HG03521 (cell line): ENCODE data around the gene PIGU.
A peak's percentile ranks its signal among the peaks of the same experiment; 100 is the strongest.

Experiments used
- ATAC-seq: cut with Tn5 transposase; IDR thresholded peaks from one replicate; pipeline ENCODE4 v1.9.1; 2021; ENCODE audit warnings: mild to moderate bottlenecking, moderate library complexity; ENCODE audit not compliant: unreplicated experiment

The PIGU gene

DNA sequence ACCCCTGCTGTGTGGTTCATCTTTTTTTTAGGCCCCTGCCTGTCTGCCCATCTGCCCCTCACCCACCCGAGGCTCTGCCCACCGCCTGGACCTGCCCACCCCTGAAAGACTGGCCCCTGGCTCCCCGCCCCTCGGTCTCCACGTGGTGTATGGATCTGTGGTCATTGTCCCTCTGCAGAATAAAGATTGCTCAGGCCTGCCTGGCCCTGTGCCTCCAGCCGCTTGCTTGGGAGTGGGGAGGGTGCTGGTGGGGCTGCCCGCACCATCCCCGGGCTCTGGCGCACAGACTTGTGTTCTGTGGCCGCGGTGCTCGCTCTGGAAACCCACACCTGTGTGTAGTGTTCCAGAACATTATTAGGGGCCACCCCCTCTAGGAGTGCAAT lies 116.8 kb downstream of the PIGU start:
- ATAC-seq = no peak

- no peak for ATAC-seq
These were observed 117.4 kb downstream of the PIGU start for GRCh38 chr20:34559311-34560140.

DNA sequence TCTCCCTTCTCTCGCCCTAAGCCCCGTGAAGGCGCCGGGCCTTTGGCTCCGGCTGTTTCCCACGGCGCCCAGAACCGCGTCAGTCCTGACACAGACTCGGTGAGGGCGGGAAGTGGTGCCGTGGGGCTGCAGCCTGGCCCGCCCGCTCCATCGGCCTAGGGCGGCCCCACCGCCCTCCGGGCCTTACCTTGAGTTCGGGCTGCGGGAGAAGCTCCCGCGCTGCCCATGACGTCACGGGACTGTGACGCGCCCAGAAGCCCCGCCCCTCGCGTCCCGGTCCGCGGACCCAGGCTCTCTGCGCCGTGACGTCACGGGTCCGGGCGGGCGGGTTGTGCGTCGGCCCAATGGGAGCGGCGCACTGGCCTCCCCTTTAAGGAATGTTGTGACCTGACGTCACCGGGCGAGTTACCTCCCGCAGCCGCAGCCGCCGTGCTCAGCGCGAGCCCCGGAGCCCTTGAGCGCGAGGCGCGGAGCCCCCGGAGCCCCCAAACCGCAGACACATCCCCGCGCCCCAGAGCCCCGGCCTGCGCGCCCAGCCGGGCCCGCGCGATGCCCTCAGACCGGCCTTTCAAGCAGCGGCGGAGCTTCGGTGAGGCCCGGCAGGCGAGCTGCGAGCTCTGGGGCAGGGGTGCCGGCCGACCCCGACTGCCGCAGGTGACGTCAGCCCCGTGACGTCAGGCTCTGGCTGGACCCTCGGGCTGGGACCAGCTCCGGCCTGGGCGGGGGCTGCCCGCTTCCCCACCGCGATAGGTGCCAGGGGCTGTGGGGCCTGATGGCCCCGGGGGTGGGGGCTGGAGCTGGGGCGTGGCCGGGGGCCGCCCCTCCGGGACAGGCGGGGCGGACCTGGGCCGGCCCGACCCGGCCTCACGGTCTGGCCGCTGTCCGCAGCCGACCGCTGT lies 118.3 kb downstream of the PIGU start, which contains the start of gene MAP1LC3A:
Gene MAP1LC3A, plus strand, starts transcription at position 399 of the 899 bp plus-strand sequence. Its CDS starts 151 bp downstream, at position 550.
- peak; percentile 60 for ATAC-seq

- ATAC-seq = no peak
These were observed 119.0 kb downstream of the PIGU start for GRCh38 chr20:34557936-34558319.

DNA sequence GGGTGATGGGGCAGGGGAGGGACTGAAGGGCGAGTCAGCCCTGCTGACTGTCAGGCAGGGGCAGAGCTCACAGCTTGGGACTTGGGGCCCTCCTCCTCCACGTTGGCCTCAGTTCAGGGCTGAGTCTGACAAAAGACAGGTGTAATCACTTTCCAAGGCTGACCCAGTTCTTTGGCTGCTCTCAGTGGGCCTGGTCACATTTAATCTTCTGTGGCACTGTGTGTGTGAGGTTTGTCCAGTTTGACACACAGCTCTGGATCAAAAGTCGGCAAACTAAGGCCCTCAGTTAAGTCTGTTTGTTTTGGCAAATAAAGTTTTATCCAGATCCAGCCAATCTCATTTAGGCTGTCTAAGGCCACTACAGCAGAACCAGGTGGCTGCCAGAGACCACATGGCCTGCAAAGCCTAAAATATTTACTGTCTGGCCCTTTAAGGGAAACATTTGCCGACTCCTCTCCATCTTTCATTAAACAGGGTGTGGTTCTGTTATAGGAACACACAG lies 123.5 kb downstream of the PIGU start:
- ATAC-seq = no peak

GRCh38 chr20:34552569-34552968 lies 124.3 kb downstream of the PIGU start:
- ATAC-seq = no peak

DNA sequence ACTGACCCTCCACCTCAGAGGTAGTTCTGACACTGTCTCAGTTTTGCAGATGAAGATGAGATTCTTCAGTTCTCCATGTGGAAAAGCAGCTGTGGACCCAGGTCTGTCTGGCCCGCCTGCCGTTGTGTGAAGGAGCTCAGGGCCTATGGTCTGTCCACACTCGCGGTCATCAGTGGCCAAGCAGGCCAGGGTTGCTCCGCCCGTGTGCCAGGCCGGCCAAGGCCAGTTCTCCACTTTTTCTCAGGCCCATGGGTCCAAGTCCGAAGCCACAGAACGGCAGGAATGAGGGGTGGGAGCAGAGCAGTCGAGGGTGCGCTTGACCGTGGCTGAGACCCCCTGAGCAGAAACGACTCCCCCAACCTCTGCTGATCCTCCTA lies 127.0 kb downstream of the PIGU start:
- no peak for ATAC-seq

DNA sequence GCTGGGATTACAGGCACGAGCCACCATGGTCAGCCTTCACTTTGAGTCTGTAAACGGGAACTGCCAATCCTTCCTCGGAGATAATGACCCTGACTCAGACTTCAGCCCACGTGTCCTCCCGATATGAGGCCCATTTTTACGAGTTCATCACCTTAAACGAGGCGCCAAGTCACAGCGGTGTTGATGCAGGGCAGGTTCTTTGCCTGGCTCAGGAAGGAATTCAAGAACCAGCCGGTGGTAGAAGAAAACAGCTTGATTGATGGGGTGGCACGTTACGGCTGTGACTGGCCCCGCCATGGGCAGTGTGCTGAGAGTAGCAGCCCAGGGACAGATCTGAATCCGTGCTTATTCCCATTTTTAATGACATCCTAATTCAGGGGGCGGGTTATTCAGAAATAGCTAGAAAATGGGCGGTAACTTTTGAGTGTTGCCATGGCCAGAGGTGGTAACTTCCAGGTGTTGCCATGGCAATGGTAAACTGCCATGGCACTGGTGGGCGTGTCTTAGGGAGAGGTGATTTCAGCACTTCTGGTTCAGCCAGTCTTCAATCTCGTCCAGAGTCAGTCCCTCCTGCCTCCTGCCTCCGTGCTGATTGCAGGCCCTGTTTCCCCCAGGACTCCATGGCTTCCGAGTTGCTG lies 127.5 kb downstream of the PIGU start:
- ATAC-seq = no peak

DNA sequence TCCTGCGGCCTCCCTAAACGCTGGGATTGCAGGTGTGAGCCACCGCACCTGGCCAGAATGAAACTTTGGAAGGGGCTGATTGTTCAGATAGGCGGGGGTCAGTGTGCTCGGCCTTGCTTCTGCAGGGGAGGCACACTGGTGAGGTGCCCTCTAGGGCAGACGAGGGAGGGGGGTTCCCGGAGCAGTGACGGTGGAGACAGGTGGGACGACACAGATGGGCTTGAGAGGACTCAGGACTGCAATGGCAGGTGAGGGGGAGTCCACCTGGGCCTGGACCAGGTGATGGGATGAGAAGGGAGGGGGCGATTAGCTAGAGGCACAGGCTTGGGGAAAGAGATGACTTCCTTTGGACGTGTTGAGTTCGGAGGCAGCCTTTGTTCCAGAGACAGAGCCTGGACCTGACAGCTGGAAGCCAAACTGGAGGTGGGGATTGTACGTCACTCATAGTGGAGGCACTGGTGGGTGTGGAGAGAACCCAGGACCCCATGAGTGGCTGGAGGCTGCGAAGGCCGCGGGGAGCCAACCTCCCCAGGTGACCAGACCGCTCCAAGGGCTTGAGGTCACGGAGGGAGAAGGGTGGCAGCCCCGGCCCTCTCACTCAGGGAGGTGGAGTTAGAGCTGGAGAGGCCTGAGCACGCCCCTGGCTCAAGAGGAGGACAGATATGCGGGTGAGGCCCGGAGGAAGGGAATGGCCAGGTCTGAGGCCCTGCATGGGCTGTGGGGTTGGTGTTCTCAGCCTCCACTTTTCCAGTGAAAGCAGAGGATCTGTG lies 128.9 kb downstream of the PIGU start:
- ATAC-seq = no peak

DNA sequence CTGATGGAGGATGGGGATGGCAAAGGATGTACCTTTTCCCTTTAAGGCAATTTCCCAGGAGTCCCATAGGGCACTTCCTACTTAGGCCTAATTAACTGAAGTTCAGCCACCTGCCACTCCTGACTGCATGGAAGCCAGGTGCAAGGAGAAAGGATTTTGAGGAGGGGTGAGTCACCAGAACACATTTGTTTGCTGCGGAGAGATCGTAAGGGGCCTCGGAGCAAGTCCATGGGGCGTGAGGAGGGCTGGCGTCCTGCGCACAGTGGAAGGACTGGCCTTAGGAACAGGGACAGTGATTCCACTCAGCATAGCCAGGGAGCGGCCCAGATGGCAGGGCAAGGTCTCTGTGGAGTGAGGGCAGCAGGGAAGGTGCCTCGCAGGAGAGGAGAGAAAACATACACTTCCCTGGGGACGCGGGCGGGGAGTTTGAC lies 130.1 kb downstream of the PIGU start:
- no peak for ATAC-seq

- no peak for ATAC-seq
These were observed 132.6 kb downstream of the PIGU start for GRCh38 chr20:34544109-34544796.

GRCh38 chr20:34543463-34544056 lies 133.3 kb downstream of the PIGU start:
- ATAC-seq = no peak

GRCh38 chr20:34542439-34542838 lies 134.5 kb downstream of the PIGU start:
- ATAC-seq = no peak

GRCh38 chr20:34541917-34542316 lies 135.0 kb downstream of the PIGU start:
- ATAC-seq = no peak

- ATAC-seq = no peak
These were observed 135.5 kb downstream of the PIGU start for GRCh38 chr20:34541264-34541901.

DNA sequence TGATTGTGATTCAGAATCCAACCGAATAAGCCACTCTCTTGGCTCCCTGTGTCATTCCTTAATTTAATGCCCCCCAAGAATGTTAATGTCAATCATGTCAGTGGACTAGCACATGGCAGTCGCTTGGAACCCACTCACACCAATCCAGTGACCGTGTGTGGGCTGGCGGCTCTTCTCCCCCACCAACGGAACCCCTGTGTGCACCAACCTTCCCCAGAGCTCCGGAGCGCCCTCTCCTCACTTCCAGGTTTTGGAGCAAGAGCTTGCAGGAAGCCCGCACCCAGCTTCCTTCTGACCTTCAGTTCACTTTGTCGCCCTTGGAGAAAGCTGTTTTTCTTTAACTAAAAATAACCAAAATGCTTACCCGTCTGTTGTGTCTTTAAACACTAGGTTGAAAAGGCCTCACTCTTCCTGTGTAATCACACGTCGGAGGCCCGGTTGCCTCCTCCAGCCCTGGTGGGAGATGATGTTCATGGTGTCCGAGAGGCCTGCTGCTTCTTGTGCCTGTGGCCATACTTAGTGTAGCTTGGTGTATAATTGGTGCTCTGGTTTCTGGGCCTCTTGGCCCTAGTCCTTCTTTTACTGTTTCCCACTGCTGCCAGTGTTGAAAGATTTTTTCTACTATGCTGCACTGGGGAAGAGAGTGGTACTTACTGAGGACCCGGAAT lies 136.2 kb downstream of the PIGU start:
- no peak for ATAC-seq

- ATAC-seq = no peak
These were observed 137.1 kb downstream of the PIGU start for GRCh38 chr20:34539756-34540155.

DNA sequence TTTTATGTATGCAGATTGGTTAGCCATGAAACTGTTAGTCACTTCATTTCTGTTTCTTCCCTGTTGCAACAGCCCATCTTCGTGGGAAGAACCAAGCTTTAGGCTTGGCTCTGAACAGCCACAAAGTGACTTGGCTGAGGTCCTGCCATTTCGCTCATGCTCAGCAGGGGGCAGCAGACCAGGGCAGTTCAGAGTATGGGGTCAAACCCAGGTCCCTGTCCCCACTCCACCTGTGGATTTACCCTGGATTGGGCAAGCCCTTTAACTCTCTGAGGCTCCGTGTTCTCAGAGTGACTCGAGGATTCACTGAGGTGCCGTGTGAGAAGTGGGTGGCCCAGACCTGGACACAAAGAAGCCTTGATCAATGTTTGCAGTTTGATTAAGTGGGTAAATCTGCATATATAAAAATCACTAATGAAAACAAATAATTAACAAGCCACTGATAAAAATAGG lies 138.2 kb downstream of the PIGU start:
- ATAC-seq = no peak
